HepG2 (cell line): ENCODE measurements around the gene VCAN. TPM values are rescaled to one million over a fixed set of nuclear protein-coding genes. Genes with fewer than 3 reads are reported as not detected.

Experiments used
- CSRNP1 ChIP-seq: sonication (generic); formaldehyde crosslinking; IDR thresholded peaks from 2 replicates; pipeline ENCODE4 v1.8.1; 2023; ENCODE audit warnings: mild to moderate bottlenecking, missing genetic modification reagents
- GLI4 ChIP-seq: sonication (generic); formaldehyde crosslinking; IDR thresholded peaks from 2 replicates; pipeline ENCODE4 v1.5.1; 2020; ENCODE audit warnings: missing genetic modification reagents, mild to moderate bottlenecking, moderate library complexity, borderline replicate concordance
- KAT8 ChIP-seq: IDR thresholded peaks from 2 replicates; pipeline ENCODE4 v1.6.1; 2016; ENCODE audit warnings: missing genetic modification reagents, missing compliant biosample characterization
- KMT2B ChIP-seq: IDR thresholded peaks from 2 replicates; pipeline ENCODE4 v1.6.1; 2016; ENCODE audit warnings: missing genetic modification reagents, missing compliant biosample characterization
- MXI1 ChIP-seq: IDR thresholded peaks from 3 replicates; pipeline ENCODE4 v1.6.1; 2012; ENCODE audit warnings: low read depth, low read length, inconsistent platforms, borderline replicate concordance
- RBM39 ChIP-seq: fragments of 200-400 bp; formaldehyde crosslinking; IDR thresholded peaks from one replicate; pipeline ENCODE4 v1.6.1; 2018; ENCODE audit warnings: antibody characterized with exemption, mild to moderate bottlenecking, low read depth, low read length; ENCODE audit not compliant: poor library complexity, severe bottlenecking
- SMAD9 ChIP-seq: sonication (generic); formaldehyde crosslinking; IDR thresholded peaks from 2 replicates; pipeline ENCODE4 v1.5.1; 2020; ENCODE audit warnings: mild to moderate bottlenecking, missing genetic modification reagents
- SP140L ChIP-seq: sonication (generic); formaldehyde crosslinking; IDR thresholded peaks from 2 replicates; pipeline ENCODE4 v1.4.0; 2020; ENCODE audit warnings: missing genetic modification reagents, borderline replicate concordance
- SP2 ChIP-seq: sonication (generic); formaldehyde crosslinking; IDR thresholded peaks from 2 replicates; pipeline ENCODE4 v1.5.1; 2020; ENCODE audit warnings: mild to moderate bottlenecking, missing genetic modification reagents
- TEAD3 ChIP-seq: optimal IDR thresholded peaks from 2 replicates; pipeline ENCODE3; 2016; ENCODE audit warnings: borderline replicate concordance
- TFE3 ChIP-seq: IDR thresholded peaks from 2 replicates; pipeline ENCODE4 v1.6.1; 2016
- THAP9 ChIP-seq: sonication (generic); formaldehyde crosslinking; IDR thresholded peaks from 2 replicates; pipeline ENCODE4; 2020; ENCODE audit warnings: missing genetic modification reagents, mild to moderate bottlenecking, borderline replicate concordance
- ZBTB38 ChIP-seq: sonication (generic); formaldehyde crosslinking; IDR thresholded peaks from 2 replicates; pipeline ENCODE4 v1.5.1; 2020; ENCODE audit warnings: mild to moderate bottlenecking, missing genetic modification reagents
- ZNF142 ChIP-seq: sonication (generic); formaldehyde crosslinking; IDR thresholded peaks from 2 replicates; pipeline ENCODE4 v1.4.0; 2020; ENCODE audit warnings: missing genetic modification reagents
- ZNF329 ChIP-seq: sonication (generic); formaldehyde crosslinking; IDR thresholded peaks from 2 replicates; pipeline ENCODE4 v1.9.0; 2021; ENCODE audit warnings: low read depth, mild to moderate bottlenecking, missing genetic modification reagents
- ZNF556 ChIP-seq: sonication (generic); formaldehyde crosslinking; IDR thresholded peaks from 2 replicates; pipeline ENCODE4 v1.4.0; 2020; ENCODE audit warnings: mild to moderate bottlenecking, missing genetic modification reagents, borderline replicate concordance
- ZNF557 ChIP-seq: sonication (generic); formaldehyde crosslinking; IDR thresholded peaks from 2 replicates; pipeline ENCODE4 v1.4.0; 2020; ENCODE audit warnings: missing genetic modification reagents
- ZNF558 ChIP-seq: sonication (generic); formaldehyde crosslinking; IDR thresholded peaks from 2 replicates; pipeline ENCODE4 v1.9.0; 2022; ENCODE audit warnings: mild to moderate bottlenecking, missing genetic modification reagents, borderline replicate concordance
- ZNF713 ChIP-seq: sonication (generic); formaldehyde crosslinking; IDR thresholded peaks from 2 replicates; pipeline ENCODE4 v1.4.0; 2020; ENCODE audit warnings: mild to moderate bottlenecking, missing genetic modification reagents
- polyA plus RNA-seq, 8 experiments: library from polyadenylated mRNA; depleted of rRNA in 3 of 8; stranded (reverse) in 7 of 8; unstranded in 1 of 8; fragments of >200 nt; fragmentation: Illumina TruSeq in 4 of 8; extraction: Trizol in 4 of 8; gene quantifications; 2 replicates each; pipeline versions ENCODE4 v1.2.1 to v1.2.3, GENCODE V29; 2011 to 2016; ENCODE audit warnings: low read depth in 4 of 8, missing spikeins in 1 of 8, mixed read lengths in 1 of 8; ENCODE audit not compliant: insufficient read depth in 1 of 8
- total RNA-seq, 5 experiments: library from RNA; depleted of rRNA; stranded (reverse); fragments of >200 nt; fragmentation: Illumina TruSeq; extraction: Trizol; gene quantifications; 2 replicates each; pipeline ENCODE4 v1.2.3, GENCODE V29; 2016; ENCODE audit warnings: low read depth in 1 of 5

The VCAN gene
- total and polyA plus RNA-seq, 2 of the 13 experiments (the other 11 are each of a cell fraction or from before 2014, with no cell fraction given), result 1.2 to 3.5 TPM

- TF ChIP-seq THAP9 (CRISPR knock-in tag), result no peak
- TF ChIP-seq GLI4 (CRISPR knock-in tag), result no peak
- no peak for TF ChIP-seq ZBTB38 (CRISPR knock-in tag)
- no peak for TF ChIP-seq RBM39
- TF ChIP-seq SP140L, result no peak
- no peak for TF ChIP-seq ZNF142 (CRISPR knock-in tag)
- 0 out of 2 replicates have a peak, but pooled peaks have one; percentile 32 for TF ChIP-seq KAT8 (CRISPR knock-in tag)
- TF ChIP-seq SMAD9 (CRISPR knock-in tag), result no peak
- TF ChIP-seq CSRNP1, result no peak
- TF ChIP-seq ZNF557 (CRISPR knock-in tag), result no peak
- TF ChIP-seq TFE3 (CRISPR knock-in tag), result no peak
- TF ChIP-seq ZNF556 (CRISPR knock-in tag), result no peak
- TF ChIP-seq MXI1, result peak; percentile 34; the same call in 1 of the 3 replicates
- no peak for TF ChIP-seq ZNF558
- no peak for TF ChIP-seq ZNF329 (CRISPR knock-in tag)
- TF ChIP-seq TEAD3, result peak; percentile 55
- no peak for TF ChIP-seq SP2 (CRISPR knock-in tag)
- TF ChIP-seq ZNF713 (CRISPR knock-in tag), result no peak
- TF ChIP-seq KMT2B (CRISPR knock-in tag), result no peak
Measured at GRCh38 chr5:83563631-83564030, 92.1 kb downstream of the VCAN start (continued).
